ENCODE measurements around the gene AKT2.

DNA sequence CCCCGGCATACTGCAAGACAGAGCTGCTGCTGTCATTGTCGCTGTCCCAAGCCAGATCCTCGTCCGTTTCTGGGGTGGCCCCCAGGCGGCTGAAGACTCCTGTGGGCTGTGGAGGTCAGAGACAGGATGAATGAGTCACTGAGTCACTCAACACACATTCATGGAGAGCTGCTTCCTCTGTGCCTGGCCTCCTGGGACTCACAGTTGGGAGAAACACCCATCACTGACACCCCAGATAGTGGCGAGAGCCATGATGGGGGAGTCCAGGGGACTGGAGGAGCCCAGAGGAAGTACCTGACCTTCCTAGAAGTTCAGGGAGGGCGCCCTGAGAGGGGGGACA, 37.1 kb upstream of the AKT2 start:
- TF ChIP-seq, protein P1, sequence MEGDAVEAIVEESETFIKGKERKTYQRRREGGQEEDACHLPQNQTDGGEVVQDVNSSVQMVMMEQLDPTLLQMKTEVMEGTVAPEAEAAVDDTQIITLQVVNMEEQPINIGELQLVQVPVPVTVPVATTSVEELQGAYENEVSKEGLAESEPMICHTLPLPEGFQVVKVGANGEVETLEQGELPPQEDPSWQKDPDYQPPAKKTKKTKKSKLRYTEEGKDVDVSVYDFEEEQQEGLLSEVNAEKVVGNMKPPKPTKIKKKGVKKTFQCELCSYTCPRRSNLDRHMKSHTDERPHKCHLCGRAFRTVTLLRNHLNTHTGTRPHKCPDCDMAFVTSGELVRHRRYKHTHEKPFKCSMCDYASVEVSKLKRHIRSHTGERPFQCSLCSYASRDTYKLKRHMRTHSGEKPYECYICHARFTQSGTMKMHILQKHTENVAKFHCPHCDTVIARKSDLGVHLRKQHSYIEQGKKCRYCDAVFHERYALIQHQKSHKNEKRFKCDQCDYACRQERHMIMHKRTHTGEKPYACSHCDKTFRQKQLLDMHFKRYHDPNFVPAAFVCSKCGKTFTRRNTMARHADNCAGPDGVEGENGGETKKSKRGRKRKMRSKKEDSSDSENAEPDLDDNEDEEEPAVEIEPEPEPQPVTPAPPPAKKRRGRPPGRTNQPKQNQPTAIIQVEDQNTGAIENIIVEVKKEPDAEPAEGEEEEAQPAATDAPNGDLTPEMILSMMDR (IDR thresholded peaks at IDR 0.05; ENCODE audit: low read depth, low read length), result no peak
- TF ChIP-seq EZH2phosphoT487 (IDR thresholded peaks at IDR 0.05; ENCODE audit: low read depth), result no peak
